LNCaP clone FGC (cell line): Measurements from ENCODE around the gene NEK7.

Experiments
- DNase-seq: peaks from one replicate; pipeline ENCODE4 v3.0.0-alpha.2; 2011; ENCODE audit warnings: low read depth
- H3K4me3 ChIP-seq: 2 replicates; pipeline ENCODE4 v1.5.1; 2011; ENCODE audit warnings: mild to moderate bottlenecking, low read depth, low read length, control low read depth
- TF ChIP-seq, protein P1 (sequence below): IDR thresholded peaks from 2 replicates; pipeline ENCODE4 v1.5.1; 2012; ENCODE audit warnings: mild to moderate bottlenecking; ENCODE audit not compliant: control insufficient read depth, insufficient read depth; ENCODE audit errors: extremely low read depth

The NEK7 gene

DNA sequence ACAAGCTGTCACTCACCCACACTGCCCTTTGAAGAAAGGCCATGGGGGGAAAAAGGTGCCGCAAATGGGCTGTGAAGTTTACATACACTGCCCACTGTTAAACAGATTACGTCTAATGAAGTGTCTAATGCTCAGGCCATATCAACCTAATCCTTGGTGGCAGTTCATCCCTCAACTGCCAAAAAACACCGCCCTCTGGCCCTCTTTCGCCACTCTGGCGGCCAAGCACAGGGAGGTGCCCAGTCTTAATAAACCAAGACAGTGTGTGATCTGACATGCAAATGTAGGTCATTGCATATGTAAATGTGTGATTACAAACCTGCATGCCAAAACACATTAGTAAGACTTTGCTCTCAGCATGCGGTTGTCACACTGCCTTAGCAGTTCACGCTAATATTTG is 89.5 kb downstream of the NEK7 start:
- no peak for DNase-seq
- no peak overlapping the region for H3K4me3 ChIP-seq
- TF ChIP-seq, protein P1, sequence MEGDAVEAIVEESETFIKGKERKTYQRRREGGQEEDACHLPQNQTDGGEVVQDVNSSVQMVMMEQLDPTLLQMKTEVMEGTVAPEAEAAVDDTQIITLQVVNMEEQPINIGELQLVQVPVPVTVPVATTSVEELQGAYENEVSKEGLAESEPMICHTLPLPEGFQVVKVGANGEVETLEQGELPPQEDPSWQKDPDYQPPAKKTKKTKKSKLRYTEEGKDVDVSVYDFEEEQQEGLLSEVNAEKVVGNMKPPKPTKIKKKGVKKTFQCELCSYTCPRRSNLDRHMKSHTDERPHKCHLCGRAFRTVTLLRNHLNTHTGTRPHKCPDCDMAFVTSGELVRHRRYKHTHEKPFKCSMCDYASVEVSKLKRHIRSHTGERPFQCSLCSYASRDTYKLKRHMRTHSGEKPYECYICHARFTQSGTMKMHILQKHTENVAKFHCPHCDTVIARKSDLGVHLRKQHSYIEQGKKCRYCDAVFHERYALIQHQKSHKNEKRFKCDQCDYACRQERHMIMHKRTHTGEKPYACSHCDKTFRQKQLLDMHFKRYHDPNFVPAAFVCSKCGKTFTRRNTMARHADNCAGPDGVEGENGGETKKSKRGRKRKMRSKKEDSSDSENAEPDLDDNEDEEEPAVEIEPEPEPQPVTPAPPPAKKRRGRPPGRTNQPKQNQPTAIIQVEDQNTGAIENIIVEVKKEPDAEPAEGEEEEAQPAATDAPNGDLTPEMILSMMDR: no peak

DNA sequence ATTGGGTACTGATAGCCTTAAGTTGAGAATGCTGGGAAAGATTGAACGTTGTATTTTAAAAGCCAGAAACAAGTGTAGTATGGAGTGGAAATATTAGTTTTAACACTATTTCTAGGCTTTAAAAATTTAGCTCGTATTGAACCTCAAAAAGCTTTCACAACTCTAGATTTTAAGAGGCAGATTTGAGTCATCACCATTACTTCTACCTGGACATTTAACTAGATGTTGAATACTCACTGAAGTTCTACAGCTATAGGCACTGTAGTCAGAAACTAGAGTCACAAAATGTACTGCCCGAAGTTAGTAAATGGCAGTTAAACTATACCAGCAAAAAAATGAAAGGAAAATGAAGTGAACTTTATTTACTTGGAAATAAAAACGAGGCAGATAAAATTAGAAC is 96.5 kb downstream of the NEK7 start:
- TF ChIP-seq, protein P1: no peak
- no peak overlapping the region for H3K4me3 ChIP-seq
- no peak for DNase-seq

DNA sequence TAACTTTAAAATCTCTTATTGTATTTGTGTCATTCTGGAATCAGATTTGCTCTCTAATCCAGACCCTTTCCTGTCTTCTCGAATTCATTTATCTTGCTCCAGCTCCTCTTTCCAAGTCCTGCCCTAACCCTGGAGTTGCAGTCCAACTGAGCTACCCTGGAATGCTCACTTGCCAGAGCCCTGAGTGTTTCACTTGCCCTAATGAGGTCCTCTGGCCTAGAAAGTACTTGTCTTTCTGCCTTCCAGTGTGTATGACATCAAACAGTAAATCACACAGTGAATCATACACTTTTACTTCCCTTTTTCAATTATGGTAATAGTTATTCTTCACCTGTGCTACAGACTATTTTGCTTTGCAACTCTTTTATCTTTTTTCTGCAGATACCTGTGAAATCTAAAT is 96.9 kb downstream of the NEK7 start:
- H3K4me3 ChIP-seq: no peak overlapping the region
- DNase-seq: no peak
- TF ChIP-seq, protein P1: no peak

DNA sequence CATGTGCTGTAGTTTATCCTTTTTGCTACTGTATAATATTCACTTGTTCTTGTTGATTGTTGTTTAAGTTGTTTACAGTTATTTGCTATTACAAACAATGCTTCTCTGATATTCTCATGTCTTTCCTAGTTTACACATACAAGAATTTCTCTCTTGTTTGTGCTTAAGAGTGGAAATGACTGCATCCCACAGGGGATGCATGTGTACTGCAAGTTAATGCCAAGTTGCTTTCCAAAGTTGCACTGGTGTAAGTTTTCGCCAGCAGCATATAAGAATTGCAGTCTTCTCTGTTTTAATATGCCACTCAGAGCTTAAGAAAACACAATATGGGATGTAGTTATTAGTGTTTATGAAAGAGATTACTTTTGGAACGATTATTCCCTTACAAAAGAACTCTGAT is 97.7 kb downstream of the NEK7 start:
- DNase-seq: no peak
- TF ChIP-seq, protein P1: no peak
- no peak overlapping the region for H3K4me3 ChIP-seq

DNA sequence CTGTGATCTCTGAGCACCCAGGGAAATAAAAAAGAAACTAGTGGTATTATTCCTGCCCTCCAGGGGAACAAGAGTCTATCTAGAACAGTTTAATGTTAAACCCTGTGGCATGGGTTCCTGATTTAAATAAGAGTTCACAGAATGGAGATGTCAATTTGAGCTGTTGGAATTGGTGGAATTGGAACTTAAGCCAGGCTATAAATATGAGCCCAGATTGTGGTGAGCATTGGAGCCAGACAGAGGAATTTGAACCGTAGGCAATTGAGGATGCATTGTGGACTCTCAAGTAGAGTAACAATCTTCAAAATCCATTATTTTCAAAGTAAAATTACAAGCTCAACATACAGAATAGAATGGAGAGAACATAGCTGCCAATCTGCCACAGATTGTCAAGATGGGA is 98.2 kb downstream of the NEK7 start:
- no peak overlapping the region for H3K4me3 ChIP-seq
- TF ChIP-seq, protein P1: no peak
- DNase-seq: no peak

DNA sequence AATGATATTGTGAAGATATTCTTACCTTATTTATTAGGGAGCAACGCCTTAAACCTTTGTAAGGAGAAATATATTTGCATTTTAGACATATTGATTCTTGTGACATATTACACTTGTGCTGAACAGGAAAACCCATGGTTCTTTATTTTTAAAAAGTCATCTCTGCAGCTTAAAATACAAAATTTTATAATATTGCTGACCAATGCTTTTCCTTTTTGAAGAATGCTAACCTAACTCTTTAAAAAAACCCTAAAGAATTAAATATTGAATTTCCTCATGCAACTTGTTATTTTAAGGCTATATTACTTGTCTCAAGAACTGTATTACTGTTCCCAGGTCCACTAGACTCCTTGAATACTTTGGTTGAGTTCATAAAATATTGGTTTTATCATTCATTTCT is 99.0 kb downstream of the NEK7 start:
- no peak for DNase-seq
- H3K4me3 ChIP-seq: no peak overlapping the region
- TF ChIP-seq, protein P1: no peak

DNA sequence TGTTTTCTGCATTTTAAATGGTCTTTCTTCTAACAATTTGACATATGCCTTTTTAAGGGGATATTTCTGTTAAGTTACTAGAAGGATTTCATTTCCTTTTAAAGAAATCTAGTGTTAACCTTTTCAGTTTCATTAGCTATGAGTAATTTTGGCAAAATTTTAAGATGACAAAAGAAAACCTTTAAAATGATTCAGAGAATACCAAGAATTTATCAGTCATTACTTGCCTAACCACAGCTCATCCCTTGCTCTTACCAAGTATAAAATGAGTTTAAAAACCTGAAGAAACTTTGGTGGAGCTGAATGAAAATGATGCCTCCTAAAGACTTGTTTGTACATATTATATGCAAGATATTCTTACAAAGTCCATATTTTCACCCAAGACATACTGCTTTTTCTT is 101.7 kb downstream of the NEK7 start:
- TF ChIP-seq, protein P1: no peak
- DNase-seq: no peak
- no peak overlapping the region for H3K4me3 ChIP-seq
